HepG2 (cell line): ENCODE data around the gene RAB8A.

Experiments
- ATF7 ChIP-seq, 2 experiments: fragments of 450-650 bp in 1 of 2; sonication (generic) in 1 of 2; formaldehyde crosslinking in 1 of 2; IDR thresholded peaks; 2 replicates each; pipeline versions ENCODE4 v1.4.0 to v1.6.1; 2016 to 2020; ENCODE audit warnings: antibody characterized with exemption in 1 of 2, mild to moderate bottlenecking in 1 of 2, missing genetic modification reagents in 1 of 2
- NFYB ChIP-seq: sonication (generic); formaldehyde crosslinking; IDR thresholded peaks from 2 replicates; pipeline ENCODE4 v1.4.0; 2020; ENCODE audit warnings: missing genetic modification reagents
- NR2F2 ChIP-seq: IDR thresholded peaks from 2 replicates; pipeline ENCODE4 v1.6.1; 2012; ENCODE audit warnings: low read depth, inconsistent platforms, borderline replicate concordance
- SUZ12 ChIP-seq: fragments of 150-350 bp; IDR thresholded peaks from 2 replicates; pipeline ENCODE4 v1.6.1; 2014; ENCODE audit warnings: low read depth, low read length
- TBX3 ChIP-seq: fragments of 450-650 bp; IDR thresholded peaks from 2 replicates; pipeline ENCODE4 v1.6.1; 2017; ENCODE audit warnings: antibody characterized with exemption, mild to moderate bottlenecking, inconsistent platforms, borderline replicate concordance
- ZIK1 ChIP-seq: sonication (generic); formaldehyde crosslinking; IDR thresholded peaks from 2 replicates; pipeline ENCODE4 v1.5.0; 2020; ENCODE audit warnings: mild to moderate bottlenecking, low read depth, missing genetic modification reagents, borderline replicate concordance
- ZNF24 ChIP-seq: fragments of 450-650 bp; IDR thresholded peaks from 2 replicates; pipeline ENCODE4 v1.6.1; 2017; ENCODE audit warnings: antibody characterized with exemption, mild to moderate bottlenecking
- ZNF75D ChIP-seq: sonication (generic); formaldehyde crosslinking; IDR thresholded peaks from 2 replicates; pipeline ENCODE4 v1.8.1; 2023; ENCODE audit warnings: missing genetic modification reagents, mild to moderate bottlenecking, borderline replicate concordance
- TF ChIP-seq, protein P1 (sequence below): sonication (generic); formaldehyde crosslinking; IDR thresholded peaks from 2 replicates; pipeline ENCODE4 v1.5.0; 2020; ENCODE audit warnings: missing genetic modification reagents
- TF ChIP-seq, protein P2 (sequence below): sonication (generic); formaldehyde crosslinking; IDR thresholded peaks from 2 replicates; pipeline ENCODE4 v1.5.0; 2020; ENCODE audit warnings: mild to moderate bottlenecking, missing genetic modification reagents, moderate library complexity

DNA sequence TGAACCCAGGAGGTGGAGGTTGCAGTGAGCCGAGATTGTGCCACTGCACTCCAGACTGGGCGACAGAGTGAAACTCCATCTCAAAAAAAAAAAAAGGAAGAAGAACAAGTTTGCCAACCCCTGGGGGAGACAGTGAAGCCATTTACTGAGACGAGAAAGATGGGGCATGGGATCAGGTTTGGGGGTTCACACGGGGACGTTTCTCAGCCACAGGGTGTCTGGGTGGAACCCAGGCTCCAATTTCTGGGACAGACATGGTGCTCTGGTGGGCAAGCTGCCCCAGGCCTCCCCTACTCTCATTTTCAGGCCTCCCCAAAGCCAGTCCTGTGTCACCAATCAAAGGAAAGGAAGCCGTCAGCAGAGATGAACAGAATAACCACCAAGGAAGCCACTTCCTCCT lies 45.2 kb downstream of the RAB8A start:
- TF ChIP-seq TBX3 (no peak), ATF7 (IDR thresholded peaks at IDR 0.05) (no peak), ATF7 (CRISPR knock-in tag; IDR thresholded peaks at IDR 0.05) (no peak), ZIK1 (CRISPR knock-in tag) (no peak), SUZ12 (no peak), NR2F2 (no peak), ZNF24 (no peak), NFYB (CRISPR knock-in tag) (no peak), ZNF75D (CRISPR knock-in tag) (no peak)
- TF ChIP-seq, protein P1, sequence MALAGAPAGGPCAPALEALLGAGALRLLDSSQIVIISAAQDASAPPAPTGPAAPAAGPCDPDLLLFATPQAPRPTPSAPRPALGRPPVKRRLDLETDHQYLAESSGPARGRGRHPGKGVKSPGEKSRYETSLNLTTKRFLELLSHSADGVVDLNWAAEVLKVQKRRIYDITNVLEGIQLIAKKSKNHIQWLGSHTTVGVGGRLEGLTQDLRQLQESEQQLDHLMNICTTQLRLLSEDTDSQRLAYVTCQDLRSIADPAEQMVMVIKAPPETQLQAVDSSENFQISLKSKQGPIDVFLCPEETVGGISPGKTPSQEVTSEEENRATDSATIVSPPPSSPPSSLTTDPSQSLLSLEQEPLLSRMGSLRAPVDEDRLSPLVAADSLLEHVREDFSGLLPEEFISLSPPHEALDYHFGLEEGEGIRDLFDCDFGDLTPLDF (CRISPR knock-in tag): no peak
- TF ChIP-seq, protein P2, sequence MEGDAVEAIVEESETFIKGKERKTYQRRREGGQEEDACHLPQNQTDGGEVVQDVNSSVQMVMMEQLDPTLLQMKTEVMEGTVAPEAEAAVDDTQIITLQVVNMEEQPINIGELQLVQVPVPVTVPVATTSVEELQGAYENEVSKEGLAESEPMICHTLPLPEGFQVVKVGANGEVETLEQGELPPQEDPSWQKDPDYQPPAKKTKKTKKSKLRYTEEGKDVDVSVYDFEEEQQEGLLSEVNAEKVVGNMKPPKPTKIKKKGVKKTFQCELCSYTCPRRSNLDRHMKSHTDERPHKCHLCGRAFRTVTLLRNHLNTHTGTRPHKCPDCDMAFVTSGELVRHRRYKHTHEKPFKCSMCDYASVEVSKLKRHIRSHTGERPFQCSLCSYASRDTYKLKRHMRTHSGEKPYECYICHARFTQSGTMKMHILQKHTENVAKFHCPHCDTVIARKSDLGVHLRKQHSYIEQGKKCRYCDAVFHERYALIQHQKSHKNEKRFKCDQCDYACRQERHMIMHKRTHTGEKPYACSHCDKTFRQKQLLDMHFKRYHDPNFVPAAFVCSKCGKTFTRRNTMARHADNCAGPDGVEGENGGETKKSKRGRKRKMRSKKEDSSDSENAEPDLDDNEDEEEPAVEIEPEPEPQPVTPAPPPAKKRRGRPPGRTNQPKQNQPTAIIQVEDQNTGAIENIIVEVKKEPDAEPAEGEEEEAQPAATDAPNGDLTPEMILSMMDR (CRISPR knock-in tag): no peak
